ENCODE results near the gene RETSAT.
"Not testable (repeated sequence)": the region's sequence is repeated elsewhere in the genome, so short reads cannot be mapped to it uniquely, and the experiment has no call there.

The RETSAT gene

DNA sequence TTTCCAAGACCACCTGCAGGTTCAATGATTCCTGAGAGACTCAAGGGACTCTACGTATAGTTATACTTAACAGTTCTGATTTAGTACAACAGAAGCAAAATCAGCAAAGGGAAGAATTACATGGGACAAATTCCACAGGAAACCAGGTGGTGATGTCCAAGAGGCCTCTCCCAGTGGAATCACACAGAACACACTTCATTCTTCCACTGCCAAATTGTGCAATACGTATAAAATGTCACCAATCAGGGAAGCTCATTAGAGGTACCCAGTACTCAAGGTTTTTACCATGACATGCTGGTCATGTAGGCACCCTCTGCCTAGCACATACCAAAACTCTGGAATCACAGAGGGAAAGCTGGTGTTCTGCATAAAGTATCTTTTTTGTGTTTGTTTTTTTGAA, 33.4 kb upstream of the RETSAT start:
- Histone ChIP-seq H3K9ac (ENCODE audit: insufficient read length) (no peak overlapping the region), H3K27ac (no peak overlapping the region), H3K4me3 (no peak overlapping the region), H3K36me3 (ENCODE audit: insufficient read depth, low read length) (peaks cover 4% of the 10 kb centered on the region; the same call in 1 of the 2 replicates), H3K9me3 (ENCODE audit: low read depth, low read length) (no peaks in the 10 kb centered on the region)
- DNase-seq (ENCODE audit: low read depth, low spot score) = no peak
- no peak for TF ChIP-seq EZH2 (IDR thresholded peaks at IDR 0.05)
- no peak for TF ChIP-seq FOXP2 (optimal IDR thresholded peaks at IDR 0.05; ENCODE audit: control extremely low read depth, extremely low read length, insufficient read depth)
- TF ChIP-seq POLR2AphosphoS5 (IDR thresholded peaks at IDR 0.05; ENCODE audit: borderline replicate concordance, low read depth, low read length) = no peak

DNA sequence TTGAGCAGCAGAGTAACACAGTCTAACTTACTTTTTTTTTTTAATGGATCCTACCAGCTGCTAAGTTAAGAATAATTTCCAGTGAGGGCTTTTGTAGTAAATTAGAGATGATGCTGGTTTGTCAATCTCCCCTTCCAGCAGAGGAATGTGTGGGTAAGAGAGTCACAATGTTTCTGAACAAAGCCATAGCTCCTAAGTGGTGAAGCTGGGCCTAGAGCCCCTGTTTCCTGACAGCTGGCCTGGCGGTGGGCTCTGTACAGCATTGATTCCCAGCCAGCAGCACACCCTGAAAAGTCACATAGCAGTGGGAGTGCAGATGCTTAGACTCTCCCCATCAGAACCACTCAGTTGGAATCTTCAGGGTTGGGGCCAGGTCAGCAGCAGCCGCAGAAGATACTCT, 31.4 kb upstream of the RETSAT start:
- H3K27ac ChIP-seq = no peak overlapping the region
- no peak overlapping the region for H3K4me3 ChIP-seq
- no peaks in the 10 kb centered on the region for H3K9me3 ChIP-seq (ENCODE audit: low read depth, low read length)
- TF ChIP-seq EZH2 (IDR thresholded peaks at IDR 0.05) = no peak
- TF ChIP-seq FOXP2 (optimal IDR thresholded peaks at IDR 0.05; ENCODE audit: control extremely low read depth, extremely low read length, insufficient read depth) = no peak
- no peak for TF ChIP-seq POLR2AphosphoS5 (IDR thresholded peaks at IDR 0.05; ENCODE audit: borderline replicate concordance, low read depth, low read length)
- H3K36me3 ChIP-seq (ENCODE audit: insufficient read depth, low read length) = peaks cover 8% of the 10 kb centered on the region; the same call in 1 of the 2 replicates
- no peak for DNase-seq (ENCODE audit: low read depth, low spot score)
- H3K9ac ChIP-seq (ENCODE audit: insufficient read length) = no peak overlapping the region

- H3K36me3 ChIP-seq (ENCODE audit: insufficient read depth, low read length) = peaks cover 23% of the 10 kb centered on the region; the same call in 1 of the 2 replicates
- H3K9ac ChIP-seq (ENCODE audit: insufficient read length) = no peak overlapping the region
- H3K4me3 ChIP-seq = no peak overlapping the region
- H3K9me3 ChIP-seq (ENCODE audit: low read depth, low read length) = no peaks in the 10 kb centered on the region
- no peak overlapping the region for H3K27ac ChIP-seq
- no peak for TF ChIP-seq POLR2AphosphoS5 (IDR thresholded peaks at IDR 0.05; ENCODE audit: borderline replicate concordance, low read depth, low read length)
- TF ChIP-seq FOXP2 (optimal IDR thresholded peaks at IDR 0.05; ENCODE audit: control extremely low read depth, extremely low read length, insufficient read depth) = no peak
- no peak for TF ChIP-seq EZH2 (IDR thresholded peaks at IDR 0.05)
- DNase-seq (ENCODE audit: low read depth, low spot score) = no peak
Measured at GRCh38 chr2:85383850-85384249, 29.5 kb upstream of the RETSAT start.

- peaks cover 23% of the 10 kb centered on the region; the same call in 1 of the 2 replicates for H3K36me3 ChIP-seq (ENCODE audit: insufficient read depth, low read length)
- not testable (repeated sequence) for H3K9ac ChIP-seq (ENCODE audit: insufficient read length); H3K9me3 ChIP-seq (ENCODE audit: low read depth, low read length); DNase-seq (ENCODE audit: low read depth, low spot score); H3K27ac ChIP-seq; H3K4me3 ChIP-seq
Measured at GRCh38 chr2:85383151-85383550, 28.8 kb upstream of the RETSAT start.

DNA sequence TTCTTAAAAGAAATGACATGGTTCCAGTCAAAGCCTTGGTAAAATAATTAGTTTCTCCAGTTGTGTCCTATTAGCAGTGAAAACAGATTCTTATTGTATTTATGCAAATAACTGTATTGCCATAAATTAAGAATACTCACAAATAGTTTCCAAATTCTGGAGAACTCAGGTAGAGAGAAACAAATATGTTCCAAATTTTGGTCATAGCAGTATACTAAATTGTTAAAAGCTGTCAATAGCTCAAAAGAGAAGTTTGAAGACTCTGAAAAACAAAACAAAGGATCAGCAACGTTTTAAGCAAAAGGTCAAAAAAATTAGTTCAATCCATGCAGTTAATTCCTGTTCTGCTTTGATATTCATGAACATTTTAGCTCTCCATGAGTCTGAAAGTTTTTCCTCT, 25.7 kb upstream of the RETSAT start:
- Histone ChIP-seq H3K9me3 (ENCODE audit: low read depth, low read length) (no peaks in the 10 kb centered on the region), H3K4me3 (no peak overlapping the region), H3K9ac (ENCODE audit: insufficient read length) (no peak overlapping the region), H3K36me3 (ENCODE audit: insufficient read depth, low read length) (peaks cover 25% of the 10 kb centered on the region; the same call in 1 of the 2 replicates), H3K27ac (no peak overlapping the region)
- no peak for TF ChIP-seq EZH2 (IDR thresholded peaks at IDR 0.05)
- TF ChIP-seq FOXP2 (optimal IDR thresholded peaks at IDR 0.05; ENCODE audit: control extremely low read depth, extremely low read length, insufficient read depth) = no peak
- no peak for DNase-seq (ENCODE audit: low read depth, low spot score)

DNA sequence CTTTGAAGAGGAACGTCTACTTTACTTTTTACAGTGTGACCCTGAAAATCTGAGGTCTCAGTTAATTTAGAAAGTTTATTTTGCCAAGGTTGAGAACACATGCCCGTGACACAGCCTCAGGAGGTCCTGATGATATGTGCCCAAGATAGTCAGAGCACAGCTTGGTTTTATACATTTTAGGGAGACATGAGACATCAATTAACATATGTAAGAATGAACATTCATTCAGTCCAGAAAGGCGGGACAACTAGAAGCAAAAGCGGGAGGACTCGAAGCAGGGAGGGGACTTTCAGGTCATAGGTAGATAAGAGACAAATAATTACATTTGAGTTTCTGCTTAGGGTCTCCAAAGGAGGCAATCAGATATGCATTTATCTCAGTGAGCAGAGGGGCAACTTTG, 23.9 kb upstream of the RETSAT start:
- Histone ChIP-seq H3K36me3 (ENCODE audit: insufficient read depth, low read length) (peaks cover 25% of the 10 kb centered on the region; the same call in 1 of the 2 replicates), H3K9me3 (ENCODE audit: low read depth, low read length) (no peaks in the 10 kb centered on the region), H3K27ac (no peak overlapping the region), H3K4me3 (no peak overlapping the region), H3K9ac (ENCODE audit: insufficient read length) (no peak overlapping the region)
- TF ChIP-seq POLR2AphosphoS5 (IDR thresholded peaks at IDR 0.05; ENCODE audit: borderline replicate concordance, low read depth, low read length) = no peak
- no peak for TF ChIP-seq EZH2 (IDR thresholded peaks at IDR 0.05)
- no peak for DNase-seq (ENCODE audit: low read depth, low spot score)

- TF ChIP-seq EZH2 (IDR thresholded peaks at IDR 0.05) = no peak
- no peak for TF ChIP-seq POLR2AphosphoS5 (IDR thresholded peaks at IDR 0.05; ENCODE audit: borderline replicate concordance, low read depth, low read length)
- no peak for TF ChIP-seq FOXP2 (optimal IDR thresholded peaks at IDR 0.05; ENCODE audit: control extremely low read depth, extremely low read length, insufficient read depth)
- peaks cover 25% of the 10 kb centered on the region; the same call in 1 of the 2 replicates for H3K36me3 ChIP-seq (ENCODE audit: insufficient read depth, low read length)
- no peak for DNase-seq (ENCODE audit: low read depth, low spot score)
- H3K4me3 ChIP-seq = no peak overlapping the region
- no peak overlapping the region for H3K27ac ChIP-seq
- no peaks in the 10 kb centered on the region for H3K9me3 ChIP-seq (ENCODE audit: low read depth, low read length)
- no peak overlapping the region for H3K9ac ChIP-seq (ENCODE audit: insufficient read length)
Measured at GRCh38 chr2:85377083-85377482, 22.8 kb upstream of the RETSAT start.

- no peak overlapping the region for H3K4me3 ChIP-seq
- H3K9ac ChIP-seq (ENCODE audit: insufficient read length) = no peak overlapping the region
- peaks cover 25% of the 10 kb centered on the region; the same call in 1 of the 2 replicates for H3K36me3 ChIP-seq (ENCODE audit: insufficient read depth, low read length)
- no peak for DNase-seq (ENCODE audit: low read depth, low spot score)
- no peaks in the 10 kb centered on the region for H3K9me3 ChIP-seq (ENCODE audit: low read depth, low read length)
- no peak for TF ChIP-seq EZH2 (IDR thresholded peaks at IDR 0.05)
- no peak for TF ChIP-seq POLR2AphosphoS5 (IDR thresholded peaks at IDR 0.05; ENCODE audit: borderline replicate concordance, low read depth, low read length)
- TF ChIP-seq FOXP2 (optimal IDR thresholded peaks at IDR 0.05; ENCODE audit: control extremely low read depth, extremely low read length, insufficient read depth) = no peak
- H3K27ac ChIP-seq = no peak overlapping the region
Measured at GRCh38 chr2:85376291-85377065, 22.1 kb upstream of the RETSAT start.

DNA sequence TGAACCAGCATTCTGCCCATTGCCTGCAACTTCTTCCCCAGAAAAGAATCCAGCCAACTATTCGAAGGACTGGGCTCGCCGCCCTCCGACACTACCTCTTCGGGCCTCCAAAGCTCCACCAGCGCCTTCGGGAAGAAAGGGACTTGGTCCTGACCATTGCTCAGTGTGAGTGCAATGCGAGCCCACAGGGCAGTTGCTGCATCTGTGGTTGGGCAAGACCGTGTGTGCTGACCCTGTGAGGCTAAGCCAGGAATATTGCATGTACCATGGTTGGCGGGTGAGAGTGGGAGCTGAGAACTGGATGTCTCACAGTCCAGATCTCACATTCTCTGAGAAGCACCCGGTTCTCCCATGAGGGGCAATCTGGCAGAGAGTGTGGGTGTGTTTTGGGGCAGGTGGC, 16.7 kb upstream of the RETSAT start:
- Histone ChIP-seq H3K27ac (no peak overlapping the region), H3K9ac (ENCODE audit: insufficient read length) (no peak overlapping the region), H3K4me3 (no peak overlapping the region), H3K36me3 (ENCODE audit: insufficient read depth, low read length) (no peaks in the 10 kb centered on the region), H3K9me3 (ENCODE audit: low read depth, low read length) (no peaks in the 10 kb centered on the region)
- no peak for DNase-seq (ENCODE audit: low read depth, low spot score)
- TF ChIP-seq EZH2 (IDR thresholded peaks at IDR 0.05) = no peak
- TF ChIP-seq POLR2AphosphoS5 (IDR thresholded peaks at IDR 0.05; ENCODE audit: borderline replicate concordance, low read depth, low read length) = no peak
- TF ChIP-seq FOXP2 (optimal IDR thresholded peaks at IDR 0.05; ENCODE audit: control extremely low read depth, extremely low read length, insufficient read depth) = no peak

Data from SK-N-MC (cell line).